Calu3 (cell line): ENCODE data around the gene SLC52A3. TPM values are rescaled to one million over a fixed set of nuclear protein-coding genes. Genes with fewer than 3 reads are reported as not detected.

Experiments used
- BruUV-seq: library from RNA; stranded (reverse); fragments of 400-500 nt; replicated peaks from 2 replicates; lab custom pipeline; 2021; lab: Mats Ljungman, UMichigan
- CTCF ChIA-PET: fragments of 300-600 bp; sonication (Branson Sonifier 250); formaldehyde crosslinking; loops from one replicate; lab custom pipeline; 2022; ENCODE audit warnings: antibody characterized with exemption; lab: Charles Lee
- DNase-seq: peaks from one replicate; pipeline ENCODE4 v3.0.0; 2022
- H3K27ac Mint-ChIP-seq: one replicate; pipeline ENCODE4 v1.8.0; 2022; ENCODE audit warnings: mixed read lengths; ENCODE audit not compliant: unreplicated experiment
- H3K27me3 Mint-ChIP-seq: one replicate; pipeline ENCODE4 v1.8.0; 2022; ENCODE audit warnings: mixed read lengths; ENCODE audit not compliant: unreplicated experiment
- H3K36me3 Mint-ChIP-seq: one replicate; pipeline ENCODE4 v1.8.0; 2022; ENCODE audit warnings: mild to moderate bottlenecking, moderate library complexity, mixed read lengths; ENCODE audit not compliant: insufficient read depth, unreplicated experiment
- H3K4me1 Mint-ChIP-seq: one replicate; pipeline ENCODE4 v1.8.0; 2022; ENCODE audit warnings: mild to moderate bottlenecking, low read depth, mixed read lengths; ENCODE audit not compliant: unreplicated experiment
- H3K4me3 Mint-ChIP-seq: one replicate; pipeline ENCODE4 v1.8.0; 2022; ENCODE audit warnings: mild to moderate bottlenecking, low read depth, moderate library complexity, mixed read lengths; ENCODE audit not compliant: unreplicated experiment
- H3K9me3 Mint-ChIP-seq: one replicate; pipeline ENCODE4 v1.8.0; 2022; ENCODE audit warnings: low read depth, mixed read lengths; ENCODE audit not compliant: unreplicated experiment
- CTCF ChIP-seq: fragments of 200-600 bp; IDR thresholded peaks from one replicate; pipeline ENCODE4 v1.8.0; 2022; ENCODE audit warnings: antibody characterized with exemption; ENCODE audit not compliant: unreplicated experiment
- intact Hi-C: fragments of 100-400 bp; cut with micrococcal nuclease; formaldehyde crosslinking; loops from one replicate; pipeline ENCODE4 v1.10.0; 2022; ENCODE audit not compliant: unreplicated experiment
- total RNA-seq: library from RNA; stranded (reverse); gene quantifications from 2 replicates; pipeline ENCODE4 v1.2.3, GENCODE V29; 2022

SLC52A3 gene
- total RNA-seq, 1 experiment from 2014 or later: 11.1 TPM

GRCh38 chr20:733861-734260 lies 34.4 kb downstream of the SLC52A3 start:
- CTCF ChIA-PET: no interaction called here
- H3K36me3 Mint-ChIP-seq: no peaks in the 10 kb centered on the region
- TF ChIP-seq CTCF: no peak
- peaks cover 24% of the 10 kb centered on the region for H3K27me3 Mint-ChIP-seq
- H3K27ac Mint-ChIP-seq: no peak overlapping the region
- no peak overlapping the region for H3K4me3 Mint-ChIP-seq
- no peak for DNase-seq
- H3K4me1 Mint-ChIP-seq: no peaks in the 10 kb centered on the region
- no TSS peak for BruUV-seq
- H3K9me3 Mint-ChIP-seq: no peaks in the 10 kb centered on the region
- intact Hi-C loops: no loop called here

- TF ChIP-seq CTCF: no peak
- intact Hi-C loops: no loop called here
- H3K36me3 Mint-ChIP-seq: no peaks in the 10 kb centered on the region
- no peaks in the 10 kb centered on the region for H3K9me3 Mint-ChIP-seq
- no peak overlapping the region for H3K4me3 Mint-ChIP-seq
- H3K27me3 Mint-ChIP-seq: peaks cover 30% of the 10 kb centered on the region
- BruUV-seq: no TSS peak
- DNase-seq: no peak
- H3K4me1 Mint-ChIP-seq: no peaks in the 10 kb centered on the region
- CTCF ChIA-PET: no interaction called here
- H3K27ac Mint-ChIP-seq: no peak overlapping the region
Measured at GRCh38 chr20:732727-733126, 35.6 kb downstream of the SLC52A3 start.

DNA sequence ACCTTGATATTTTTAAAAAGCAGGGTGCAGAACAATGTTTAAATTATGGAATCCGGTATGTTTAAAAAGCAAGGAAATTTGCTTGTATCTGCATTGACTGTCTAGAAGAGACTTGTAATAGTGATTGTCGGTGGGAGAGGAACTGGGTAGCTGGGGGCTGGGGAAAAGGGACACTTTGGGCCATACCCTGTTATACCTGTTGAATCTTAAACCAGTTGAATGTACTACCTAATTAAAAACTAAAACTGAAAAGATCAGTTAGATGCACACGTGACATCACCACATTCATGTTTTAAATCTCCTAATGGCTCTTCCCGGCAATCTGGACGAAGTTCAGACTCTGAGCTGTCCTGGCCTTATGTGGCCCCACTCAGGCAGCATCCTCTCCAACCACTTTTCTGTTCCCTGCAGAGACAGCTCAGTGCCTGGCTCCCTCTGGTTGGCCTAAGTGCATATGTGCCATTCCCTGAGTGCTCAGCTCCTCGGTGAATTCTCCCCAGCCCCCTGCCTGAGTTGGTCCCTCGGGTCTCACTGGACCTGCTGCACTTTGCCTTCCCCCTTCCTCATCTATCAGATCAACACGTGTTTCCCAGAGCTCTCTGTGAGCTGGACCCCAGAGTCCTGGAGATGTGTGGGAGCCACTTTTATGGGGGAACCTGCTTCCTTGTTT lies 36.3 kb downstream of the SLC52A3 start:
- no peak for TF ChIP-seq CTCF
- no peaks in the 10 kb centered on the region for H3K4me1 Mint-ChIP-seq
- H3K27ac Mint-ChIP-seq: no peak overlapping the region
- DNase-seq: no peak
- no TSS peak for BruUV-seq
- H3K4me3 Mint-ChIP-seq: no peak overlapping the region
- H3K36me3 Mint-ChIP-seq: no peaks in the 10 kb centered on the region
- CTCF ChIA-PET: no interaction called here
- intact Hi-C loops: no loop called here
- H3K9me3 Mint-ChIP-seq: no peaks in the 10 kb centered on the region
- peaks cover 32% of the 10 kb centered on the region for H3K27me3 Mint-ChIP-seq

DNA sequence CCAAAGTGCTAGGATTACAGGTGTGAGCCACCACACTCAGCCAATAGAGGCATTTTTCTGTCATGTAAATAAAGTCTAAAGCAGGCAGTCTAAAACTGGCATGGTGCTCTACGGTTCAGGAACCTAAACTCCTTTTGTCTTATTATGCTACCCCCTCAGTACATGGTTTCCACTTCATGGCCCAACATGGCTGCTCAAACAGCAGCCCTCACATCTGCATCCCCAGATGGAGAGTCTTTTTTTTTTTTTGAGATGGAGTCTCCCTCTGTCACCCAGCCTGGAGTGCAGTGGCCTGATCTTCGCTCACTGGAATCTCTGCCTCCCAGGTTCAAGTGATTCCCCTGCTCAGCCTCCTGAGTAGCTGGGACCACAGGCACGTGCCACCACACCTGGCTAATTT lies 38.3 kb downstream of the SLC52A3 start:
- CTCF ChIA-PET: no interaction called here
- Mint-ChIP-seq H3K4me1 (no peaks in the 10 kb centered on the region), H3K9me3 (no peaks in the 10 kb centered on the region), H3K27ac (no peak overlapping the region), H3K27me3 (peaks cover 44% of the 10 kb centered on the region), H3K36me3 (no peaks in the 10 kb centered on the region), H3K4me3 (no peak overlapping the region)
- no peak for TF ChIP-seq CTCF
- intact Hi-C loops: no loop called here
- BruUV-seq: no TSS peak
- DNase-seq: no peak
